Endometrial microvascular endothelial cells (primary cell): Measurements from ENCODE around the gene DUSP5. TPM values are rescaled to one million over a fixed set of nuclear protein-coding genes. Genes with fewer than 3 reads are reported as not detected.

Experiments used
- in situ Hi-C: cut with HindIII; loops from 2 replicates; pipeline ENCODE4 v1.10.0; 2017; ENCODE audit warnings: low sequenced_read_pairs, low pct_unique_long_range_greater_than_20kb; ENCODE audit errors: inconsistent ontology term
- total RNA-seq: library from RNA; depleted of rRNA; stranded (reverse); fragments of >200 nt; gene quantifications from one replicate; pipeline ENCODE4 v1.2.3, GENCODE V29; 2015; ENCODE audit errors: inconsistent ontology term

Gene DUSP5
- total RNA-seq, 1 donor from 2014 or later, result 34.1 TPM

GRCh38 chr10:110498087-110498981, 627 bp downstream of the DUSP5 start:
- in situ Hi-C loops, result no loop called here

DNA sequence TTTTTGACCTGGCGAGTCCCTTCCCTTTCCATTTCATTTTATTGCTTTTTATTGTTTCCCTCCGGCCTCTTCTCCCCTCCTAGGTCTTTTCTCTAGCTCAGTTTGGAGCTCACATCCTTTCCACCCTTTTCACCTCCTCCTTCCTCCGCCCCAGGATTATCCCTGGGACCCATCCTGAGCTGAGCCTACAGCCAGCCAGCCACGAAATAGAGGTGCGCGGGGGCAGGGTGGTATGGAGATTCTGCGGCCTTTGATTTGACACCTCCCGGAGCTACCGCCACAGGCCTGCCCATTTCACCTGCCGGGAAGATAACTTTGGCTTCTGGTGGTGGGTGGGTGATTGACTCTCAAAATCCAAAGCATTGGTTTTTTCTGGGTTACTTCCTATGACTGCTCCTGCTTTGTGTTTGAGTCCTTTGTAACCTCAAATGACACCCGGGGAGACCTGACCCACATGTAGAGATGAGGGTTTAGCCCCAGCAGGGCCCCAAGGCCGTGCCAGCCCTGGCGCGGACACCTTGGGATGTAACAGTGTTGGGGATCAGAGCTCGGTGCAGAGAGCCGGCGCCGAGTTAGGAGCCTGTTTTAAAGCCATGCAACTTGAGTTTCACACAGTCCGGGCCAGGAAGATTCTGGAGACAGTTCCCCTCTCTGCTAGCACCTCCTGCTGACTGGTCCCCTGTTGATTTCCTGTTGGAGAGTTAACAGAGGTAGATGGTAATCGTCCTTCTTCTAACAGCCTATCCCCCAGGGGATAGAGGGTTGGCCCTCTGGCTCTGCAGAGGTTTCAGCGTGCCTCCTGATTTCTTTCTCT, 1.5 kb downstream of the DUSP5 start:
- in situ Hi-C loops, result no loop called here

GRCh38 chr10:110499796-110500514, 2.2 kb downstream of the DUSP5 start:
- in situ Hi-C loops, result no loop called here

- in situ Hi-C loops, result no loop called here
Measured at GRCh38 chr10:110500515-110500905, 2.8 kb downstream of the DUSP5 start.

GRCh38 chr10:110501142-110501937, 3.6 kb downstream of the DUSP5 start:
- in situ Hi-C loops, result no loop called here

DNA sequence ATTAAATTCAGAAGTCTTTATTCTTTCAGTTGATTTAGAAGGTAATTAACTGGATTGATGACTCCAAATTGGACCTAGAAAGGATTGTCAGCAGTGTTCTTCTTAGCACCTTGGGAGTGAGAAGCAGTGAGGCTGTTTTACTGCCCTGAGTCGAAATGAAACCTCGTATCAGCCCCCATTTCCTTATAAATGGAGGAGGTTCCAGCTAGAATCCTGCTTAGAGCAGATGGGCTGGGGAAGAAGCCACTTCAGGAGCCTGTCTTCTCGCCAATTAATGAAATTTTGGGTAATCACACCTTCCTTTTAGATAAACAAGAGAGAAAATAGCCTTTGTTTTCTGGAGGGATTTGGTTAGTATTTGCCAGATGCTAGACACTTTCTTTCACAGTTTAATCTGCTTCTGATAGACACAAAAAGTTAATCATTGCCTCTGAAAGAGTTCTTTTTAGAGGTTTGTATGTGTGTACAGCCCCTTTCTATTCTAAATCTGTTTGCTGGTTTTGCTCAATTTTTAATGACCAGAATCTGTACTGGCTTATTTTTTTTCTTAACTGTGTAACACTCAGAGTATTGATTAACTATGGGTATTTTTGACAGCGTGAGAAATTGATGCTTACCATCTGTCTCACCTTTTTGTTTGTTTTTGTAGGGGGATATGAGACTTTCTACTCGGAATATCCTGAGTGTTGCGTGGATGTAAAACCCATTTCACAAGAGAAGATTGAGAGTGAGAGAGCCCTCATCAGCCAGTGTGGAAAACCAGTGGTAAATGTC, 4.6 kb downstream of the DUSP5 start:
- in situ Hi-C loops, result no loop called here

- in situ Hi-C loops, result no loop called here
Measured at GRCh38 chr10:110502851-110503301, 5.2 kb downstream of the DUSP5 start.

DNA sequence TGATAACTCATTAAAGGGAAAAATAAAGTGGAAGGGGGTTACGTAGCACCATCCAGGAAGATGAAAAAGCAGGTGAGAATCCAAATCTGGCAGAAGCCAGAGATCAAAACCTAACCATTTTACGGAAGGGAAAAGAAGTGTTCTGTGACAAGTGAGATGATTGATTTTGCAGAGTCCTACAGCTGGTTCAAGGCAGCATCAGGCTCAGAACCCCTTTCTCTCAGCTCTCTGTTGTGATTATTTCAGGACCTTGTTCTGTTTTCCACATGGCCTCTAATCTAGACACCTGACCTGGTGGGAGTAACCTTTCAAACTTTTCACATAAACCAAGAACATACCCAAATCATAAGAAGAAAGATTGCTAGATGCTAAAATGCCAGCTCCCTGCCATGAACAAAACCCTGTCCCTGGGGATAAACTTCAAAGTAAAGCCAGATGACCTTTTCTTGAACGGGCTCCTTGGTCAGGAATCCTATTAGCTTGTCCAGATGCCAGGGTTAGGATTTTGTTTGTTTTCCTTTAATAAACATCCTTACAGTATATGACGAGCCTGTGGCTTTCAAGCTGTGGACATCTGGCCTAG, 5.9 kb downstream of the DUSP5 start:
- in situ Hi-C loops, result no loop called here

DNA sequence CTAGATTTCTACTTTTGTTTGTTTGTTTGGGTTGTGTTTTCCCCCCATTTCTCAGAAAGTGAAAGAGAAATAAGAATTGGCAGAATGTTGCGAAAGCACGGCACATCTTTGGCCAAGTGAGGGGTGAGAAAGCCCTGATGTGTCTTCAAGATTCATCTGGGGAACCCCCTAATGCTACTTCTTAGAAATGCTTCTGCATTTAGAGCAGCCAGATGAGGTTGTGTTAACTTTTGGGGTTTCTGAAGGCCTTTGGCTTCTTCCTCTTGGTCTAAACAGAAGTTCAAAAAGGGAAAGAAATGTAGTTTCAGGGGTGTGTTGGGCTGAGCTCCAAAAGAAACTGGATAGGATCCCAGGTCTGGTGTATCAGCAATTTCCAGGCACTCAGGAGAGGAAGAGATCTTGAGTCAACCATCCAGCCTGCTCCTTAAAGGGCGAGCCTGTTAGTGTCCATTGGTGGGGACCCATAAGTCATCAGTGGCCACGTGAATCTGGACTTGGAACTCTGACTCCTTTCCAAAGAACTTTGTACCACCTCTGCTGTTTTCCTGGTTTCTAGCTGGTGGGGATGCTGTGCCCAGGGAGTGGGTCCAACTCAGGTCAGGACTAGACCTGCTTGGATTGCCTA, 6.5 kb downstream of the DUSP5 start:
- in situ Hi-C loops, result no loop called here

DNA sequence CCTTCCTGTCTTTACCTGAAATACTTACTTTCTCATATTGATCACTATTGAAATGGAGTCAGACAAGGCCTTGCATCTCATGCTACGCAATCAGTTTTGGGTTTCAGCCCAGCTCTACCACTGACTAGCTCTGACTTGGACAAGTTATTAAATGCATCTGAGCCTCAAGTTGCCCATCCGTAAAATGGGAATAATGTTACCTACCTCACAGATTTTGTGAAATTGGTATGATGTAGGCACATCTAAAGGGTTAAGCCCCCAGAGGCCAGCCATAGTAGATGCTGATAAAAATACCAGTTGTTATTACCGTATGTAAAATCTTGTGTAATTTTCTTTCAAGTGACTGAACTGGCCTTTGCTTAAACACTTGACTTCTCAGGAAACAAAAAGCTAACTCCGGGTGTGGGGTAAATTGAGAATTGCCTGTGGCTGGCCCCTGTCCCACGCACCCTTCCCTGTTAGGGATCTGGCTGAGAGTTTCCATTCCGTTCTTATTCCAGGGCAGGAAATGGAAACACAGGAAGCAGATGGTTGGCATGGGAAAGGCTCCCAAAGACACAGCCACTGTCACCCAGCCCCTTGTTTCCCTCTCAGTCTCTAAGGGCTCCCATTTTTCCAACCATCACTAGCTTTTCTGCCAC, 7.5 kb downstream of the DUSP5 start:
- in situ Hi-C loops, result no loop called here

- in situ Hi-C loops, result no loop called here
Measured at GRCh38 chr10:110506448-110506847, 8.7 kb downstream of the DUSP5 start.

- in situ Hi-C loops, result no loop called here
Measured at GRCh38 chr10:110507346-110507745, 9.6 kb downstream of the DUSP5 start.

DNA sequence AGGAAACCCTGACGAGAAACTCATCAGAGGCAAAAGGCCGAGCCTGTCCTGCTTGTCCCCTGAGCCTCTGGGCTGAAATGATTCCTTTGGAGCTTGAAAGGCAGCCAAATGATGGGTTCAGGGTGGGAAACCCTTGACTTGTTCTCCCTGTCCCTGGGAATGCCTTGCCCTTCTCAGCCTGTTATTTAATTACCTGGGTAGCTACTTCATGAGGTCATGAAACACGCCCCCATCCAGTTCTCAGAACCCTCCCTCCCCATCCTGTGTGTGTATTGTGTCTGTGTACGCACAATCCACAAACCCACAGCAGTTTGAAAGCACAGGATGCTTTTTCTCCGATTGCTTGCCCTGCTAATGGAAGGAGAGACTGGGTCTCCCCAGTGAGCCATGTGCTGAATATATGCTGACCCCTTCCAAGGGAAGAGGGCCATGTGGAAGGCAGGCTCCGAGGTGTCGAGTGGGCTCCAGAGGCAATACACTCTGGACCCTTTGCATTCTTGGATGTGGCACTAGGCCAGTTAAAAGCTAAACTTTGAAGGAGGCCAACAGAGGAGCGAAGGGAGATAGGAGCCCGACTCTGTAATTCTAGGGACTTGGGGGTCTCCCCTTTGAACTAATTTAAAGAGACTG, 10.6 kb downstream of the DUSP5 start:
- in situ Hi-C loops, result no loop called here

GRCh38 chr10:110508806-110509544, 11.3 kb downstream of the DUSP5 start:
- in situ Hi-C loops, result no loop called here

DNA sequence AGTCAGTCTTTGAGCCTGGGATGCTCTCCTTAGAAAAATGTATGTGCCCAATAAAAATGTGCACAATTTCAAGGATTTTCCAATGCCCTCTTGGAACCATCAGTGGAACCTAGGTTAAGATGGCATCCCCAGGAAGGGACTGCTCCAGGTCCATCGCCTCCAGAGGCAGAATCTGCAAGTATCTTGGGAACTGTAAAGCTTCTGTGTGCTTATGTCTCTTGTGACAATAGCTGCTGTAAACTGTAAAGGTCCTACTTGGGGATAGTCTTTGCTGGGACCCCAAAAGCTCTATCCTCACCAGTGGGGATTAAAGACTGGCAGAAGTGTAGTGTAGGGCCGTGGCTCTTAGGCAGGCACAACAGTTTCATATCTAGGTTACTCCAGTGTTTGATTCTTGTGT, 11.9 kb downstream of the DUSP5 start:
- in situ Hi-C loops, result no loop called here

- in situ Hi-C loops, result no loop called here
Measured at GRCh38 chr10:110510086-110510485, 12.4 kb downstream of the DUSP5 start.
